Esophagus muscularis mucosa (tissue), 4 donors: ENCODE data around the gene UNC13B. TPM values are rescaled to one million over a fixed set of nuclear protein-coding genes. Genes with fewer than 3 reads are reported as not detected.
A peak's percentile ranks its signal among the peaks of the same experiment; 100 is the strongest.

Experiments used
- DNase-seq: peaks from one replicate; pipeline ENCODE4 v3.0.0-alpha.2; 2017; ENCODE audit errors: extremely low spot score
- H3K27ac ChIP-seq, 4 donors: fragments of 200-600 bp; sonication (generic); replicated peaks in 1 of 4; 1 replicate in 3 of 4; 2 replicates in 1 of 4; pipeline ENCODE4 v1.5.1; 2016 to 2019; ENCODE audit warnings: mild to moderate bottlenecking in 1 of 4
- H3K27me3 ChIP-seq, 4 donors: fragments of 200-600 bp; sonication (generic); one replicate each; pipeline versions ENCODE4 v1.5.1 to v1.6.0; 2016 to 2019
- H3K36me3 ChIP-seq, 4 donors: fragments of 200-600 bp; sonication (generic); one replicate each; pipeline ENCODE4 v1.5.1; 2016 to 2019
- H3K4me1 ChIP-seq, 4 donors: fragments of 200-600 bp; sonication (generic); one replicate each; pipeline ENCODE4 v1.5.1; 2016 to 2019
- H3K4me3 ChIP-seq, 4 donors: fragments of 200-600 bp; sonication (generic); 1 replicate in 2 of 4; 2 replicates in 2 of 4; pipeline ENCODE4 v1.5.1; 2016 to 2019; ENCODE audit warnings: mild to moderate bottlenecking in 4 of 4, moderate library complexity in 1 of 4
- H3K9me3 ChIP-seq, 4 donors: fragments of 200-600 bp; sonication (generic); 1 replicate in 3 of 4; 2 replicates in 1 of 4; pipeline ENCODE4 v1.5.1; 2016 to 2019
- CTCF ChIP-seq, 3 experiments: fragments of 200-600 bp in 2 of 3; fragments of 450-650 bp in 1 of 3; sonication (generic) in 2 of 3; IDR thresholded peaks; one replicate each; pipeline ENCODE4 v1.5.1; 2017 to 2019; ENCODE audit warnings: antibody characterized with exemption in 3 of 3, mild to moderate bottlenecking in 2 of 3, moderate library complexity in 1 of 3
- EP300 ChIP-seq: sonication (generic); formaldehyde crosslinking; IDR thresholded peaks from one replicate; pipeline ENCODE4 v1.6.1; 2017; ENCODE audit warnings: antibody characterized with exemption
- POLR2A ChIP-seq: fragments of 450-650 bp; IDR thresholded peaks from one replicate; pipeline ENCODE4 v1.6.1; 2017; ENCODE audit warnings: antibody characterized with exemption, moderate library complexity, mild to moderate bottlenecking, low read depth
- POLR2AphosphoS5 ChIP-seq, 2 donors: sonication (generic); formaldehyde crosslinking; IDR thresholded peaks; one replicate each; pipeline ENCODE4 v1.6.1; 2017; ENCODE audit warnings: antibody characterized with exemption in 2 of 2
- WGBS: methylation state at CpG from one replicate; pipeline ENCODE4 v1.1.5; 2018; 5-methylcytosine and 5-hydroxymethylcytosine counted together
- intact Hi-C: fragments of 100-400 bp; cut with DNase I; formaldehyde crosslinking; loops from one replicate; pipeline ENCODE4 v1.15.1; 2023
- total RNA-seq, 4 donors: library from RNA; depleted of rRNA; stranded (reverse); fragments of >200 nt; gene quantifications; one replicate each; pipeline versions ENCODE4 v1.1.0 to v1.2.1, GENCODE V29; 2016

The UNC13B gene
- total RNA-seq, 4 donors from 2014 or later, result 21.9 to 30.7 (median 28.7) TPM

GRCh38 chr9:35254984-35255857 is 93.4 kb downstream of the UNC13B start:
- H3K4me1 ChIP-seq, result no peaks in the 10 kb centered on the region
- WGBS, result 82% methylated on average over 8 of the region's 8 CpGs
- H3K27ac ChIP-seq, result no peak overlapping the region
- H3K9me3 ChIP-seq, result no peaks in the 10 kb centered on the region
- H3K4me3 ChIP-seq, result no peak overlapping the region
- intact Hi-C loops, result loop anchor here (5.0 kb wide), 1 partner anchor 203 kb away; no protein-coding TSS in a partner anchor
- TF ChIP-seq POLR2A (no peak), EP300 (no peak), POLR2AphosphoS5 (IDR thresholded peaks at IDR 0.05) (no peak), CTCF (IDR thresholded peaks at IDR 0.05) (no peak)
- no peaks in the 10 kb centered on the region for H3K36me3 ChIP-seq
- no peaks in the 10 kb centered on the region for H3K27me3 ChIP-seq
- DNase-seq, result no peak

- H3K4me1 ChIP-seq, result no peaks in the 10 kb centered on the region
- no peak overlapping the region for H3K4me3 ChIP-seq
- no peak for TF ChIP-seq POLR2AphosphoS5 (IDR thresholded peaks at IDR 0.05)
- TF ChIP-seq CTCF (IDR thresholded peaks at IDR 0.05), result no peak
- intact Hi-C loops, result loop anchor here (5.0 kb wide), 1 partner anchor 206 kb away; no protein-coding TSS in a partner anchor
- H3K27me3 ChIP-seq, result no peaks in the 10 kb centered on the region
- H3K9me3 ChIP-seq, result no peaks in the 10 kb centered on the region
- H3K36me3 ChIP-seq, result no peaks in the 10 kb centered on the region
- DNase-seq, result no peak
- 83% methylated on average over 6 of the region's 6 CpGs for WGBS
- no peak overlapping the region for H3K27ac ChIP-seq
These were observed 96.3 kb downstream of the UNC13B start for GRCh38 chr9:35257986-35258659.

- H3K9me3 ChIP-seq, result no peaks in the 10 kb centered on the region
- TF ChIP-seq CTCF (IDR thresholded peaks at IDR 0.05), result peak; percentile 51 to 70 (median 61)
- TF ChIP-seq POLR2AphosphoS5 (IDR thresholded peaks at IDR 0.05), result no peak
- TF ChIP-seq EP300, result no peak
- intact Hi-C loops, result loop anchor here (1.0 to 5.0 kb wide), 2 partner anchors 143 to 207 kb away; no protein-coding TSS in a partner anchor
- H3K36me3 ChIP-seq, result no peaks in the 10 kb centered on the region
- WGBS, result 23% methylated on average over 5 of the region's 5 CpGs
- no peak overlapping the region for H3K27ac ChIP-seq
- no peaks in the 10 kb centered on the region for H3K27me3 ChIP-seq
- no peak for DNase-seq
- H3K4me1 ChIP-seq, result no peaks in the 10 kb centered on the region
- no peak overlapping the region for H3K4me3 ChIP-seq
These were observed 97.1 kb downstream of the UNC13B start for GRCh38 chr9:35258660-35259474.

GRCh38 chr9:35260186-35260585 is 98.4 kb downstream of the UNC13B start:
- no peak for TF ChIP-seq EP300
- no peak for TF ChIP-seq POLR2A
- TF ChIP-seq CTCF (IDR thresholded peaks at IDR 0.05), result no peak
- no peak for TF ChIP-seq POLR2AphosphoS5 (IDR thresholded peaks at IDR 0.05)
- intact Hi-C loops, result no loop called here
- 76% methylated on average over 1 of the region's 1 CpG for WGBS
- no peaks in the 10 kb centered on the region for H3K4me1 ChIP-seq
- H3K27ac ChIP-seq, result no peak overlapping the region
- H3K4me3 ChIP-seq, result no peak overlapping the region
- H3K27me3 ChIP-seq, result no peaks in the 10 kb centered on the region
- H3K36me3 ChIP-seq, result peaks cover 0 to 5% (median 4%) of the 10 kb centered on the region in 4 donors
- DNase-seq, result no peak
- H3K9me3 ChIP-seq, result no peaks in the 10 kb centered on the region
